AG04450 (cell line): ENCODE data around the gene ATG14. TPM values are rescaled to one million over a fixed set of nuclear protein-coding genes. Genes with fewer than 3 reads are reported as not detected.

ENCODE experiments used
- CTCF ChIA-PET: fragments of 300-600, 350-600 bp; formaldehyde crosslinking; extraction: SDS; loops from one replicate; lab custom pipeline; 2022; ENCODE audit warnings: antibody characterized with exemption, inconsistent platforms; lab: Charles Lee
- POLR2A ChIA-PET: fragments of 350-600 bp; formaldehyde crosslinking; extraction: SDS; loops from one replicate; lab custom pipeline; 2021; ENCODE audit warnings: antibody characterized with exemption, inconsistent platforms; lab: Yijun Ruan, JAX
- DNase-seq: peaks from one replicate; pipeline ENCODE4 v3.0.0-alpha.2; 2011; ENCODE audit warnings: low read depth, low spot score
- H3K27ac ChIP-seq: one replicate; pipeline ENCODE4 v1.5.1; 2012; ENCODE audit warnings: low read depth, low read length, control low read depth
- H3K27me3 ChIP-seq: one replicate; pipeline ENCODE4 v1.6.0; 2012; ENCODE audit warnings: low read length; ENCODE audit not compliant: control insufficient read depth, insufficient read depth
- H3K4me3 ChIP-seq: 2 replicates; pipeline ENCODE4 v1.5.1; 2011; ENCODE audit warnings: mild to moderate bottlenecking, low read depth, low read length, control low read depth
- H3K9me3 ChIP-seq: 2 replicates; pipeline ENCODE4 v1.5.1; 2012; ENCODE audit warnings: low read length; ENCODE audit not compliant: control insufficient read depth, insufficient read depth
- polyA plus RNA-seq: library from polyadenylated mRNA; depleted of rRNA; stranded (reverse); fragments of >200 nt; gene quantifications from 2 replicates; pipeline ENCODE4 v1.2.3, GENCODE V29; 2011
- TF ChIP-seq, protein P1 (sequence below): IDR thresholded peaks from 2 replicates; pipeline ENCODE4 v1.5.1; 2011; ENCODE audit warnings: low read depth, low read length, control low read depth, inconsistent platforms

ATG14 gene
- polyA plus RNA-seq, 1 experiment, result 14.9 TPM

DNA sequence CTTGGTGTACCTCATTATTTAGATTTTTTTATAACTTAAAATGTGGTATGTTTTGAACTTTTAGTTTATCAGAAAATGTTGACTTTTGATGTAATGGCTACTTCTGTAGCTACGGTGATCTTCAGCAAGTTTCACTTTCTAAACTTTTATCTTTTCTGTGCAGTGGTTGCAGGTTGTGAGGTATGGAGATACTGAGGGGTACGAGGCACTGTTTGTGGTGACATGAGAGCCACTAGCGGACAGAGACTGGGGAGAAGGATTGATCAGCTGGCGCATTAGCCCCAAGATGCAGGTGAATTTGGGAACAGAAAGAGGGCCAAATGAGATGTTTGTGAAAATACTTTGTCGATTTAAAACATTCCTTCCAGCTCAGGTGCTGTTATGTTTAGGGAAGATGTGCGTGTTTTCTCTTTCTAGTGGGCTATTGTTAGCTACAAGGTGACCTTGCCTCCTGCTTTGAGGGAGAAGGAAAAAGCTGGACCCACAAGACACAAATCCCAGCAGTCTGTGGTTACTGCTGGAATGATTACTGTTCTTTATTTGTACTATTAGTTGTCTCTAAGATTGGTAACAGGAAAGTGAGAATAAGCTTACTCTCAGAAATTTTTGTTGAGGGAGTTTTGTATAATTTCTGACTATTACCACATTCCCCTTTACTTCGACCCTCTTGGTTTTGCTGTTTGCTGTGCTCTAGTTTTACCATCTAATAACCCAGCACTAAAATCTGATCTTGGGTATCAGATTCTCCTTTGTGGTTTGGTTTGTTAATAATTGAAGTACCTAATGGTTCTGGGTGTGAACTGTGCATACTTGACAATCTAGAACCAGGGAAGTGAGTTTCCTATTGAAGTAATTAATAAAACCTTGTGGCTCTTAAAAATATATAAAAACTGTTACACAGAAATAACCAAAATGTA is 78.7 kb downstream of the ATG14 start:
- H3K27ac ChIP-seq, result no peak overlapping the region

DNA sequence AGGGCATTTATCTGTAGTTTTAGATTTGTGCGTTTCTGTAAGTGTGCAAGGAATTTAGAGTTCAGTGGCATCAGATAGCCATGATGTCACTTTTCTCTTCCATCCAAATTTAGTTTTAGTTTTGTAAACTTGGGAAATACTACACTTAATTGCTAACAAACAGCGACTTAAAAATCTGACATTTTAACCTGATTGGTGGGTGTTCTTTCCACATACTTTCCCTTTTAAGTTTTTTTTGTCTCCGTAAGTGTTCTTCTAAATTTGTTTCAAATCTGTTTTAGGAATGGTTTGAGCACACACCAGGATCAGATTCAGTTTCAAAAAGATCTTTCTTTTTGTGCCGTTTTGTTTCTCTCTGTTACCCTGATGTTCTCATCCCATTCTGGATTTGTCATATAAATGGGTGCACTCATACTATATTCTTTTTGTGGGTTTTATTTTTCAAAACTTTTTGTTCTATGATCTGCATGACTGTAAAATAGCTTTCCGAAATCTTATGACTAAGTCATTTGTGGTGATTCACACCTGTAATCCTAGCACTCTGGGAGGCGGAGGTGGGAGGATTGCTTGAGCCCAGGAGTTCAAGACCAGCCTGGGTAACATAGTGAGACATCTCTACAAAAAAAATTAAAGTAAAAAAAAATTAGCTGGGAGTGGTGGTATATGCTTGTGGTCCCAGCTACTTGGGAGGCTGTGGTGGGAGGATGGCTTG is 81.5 kb downstream of the ATG14 start:
- TF ChIP-seq, protein P1, sequence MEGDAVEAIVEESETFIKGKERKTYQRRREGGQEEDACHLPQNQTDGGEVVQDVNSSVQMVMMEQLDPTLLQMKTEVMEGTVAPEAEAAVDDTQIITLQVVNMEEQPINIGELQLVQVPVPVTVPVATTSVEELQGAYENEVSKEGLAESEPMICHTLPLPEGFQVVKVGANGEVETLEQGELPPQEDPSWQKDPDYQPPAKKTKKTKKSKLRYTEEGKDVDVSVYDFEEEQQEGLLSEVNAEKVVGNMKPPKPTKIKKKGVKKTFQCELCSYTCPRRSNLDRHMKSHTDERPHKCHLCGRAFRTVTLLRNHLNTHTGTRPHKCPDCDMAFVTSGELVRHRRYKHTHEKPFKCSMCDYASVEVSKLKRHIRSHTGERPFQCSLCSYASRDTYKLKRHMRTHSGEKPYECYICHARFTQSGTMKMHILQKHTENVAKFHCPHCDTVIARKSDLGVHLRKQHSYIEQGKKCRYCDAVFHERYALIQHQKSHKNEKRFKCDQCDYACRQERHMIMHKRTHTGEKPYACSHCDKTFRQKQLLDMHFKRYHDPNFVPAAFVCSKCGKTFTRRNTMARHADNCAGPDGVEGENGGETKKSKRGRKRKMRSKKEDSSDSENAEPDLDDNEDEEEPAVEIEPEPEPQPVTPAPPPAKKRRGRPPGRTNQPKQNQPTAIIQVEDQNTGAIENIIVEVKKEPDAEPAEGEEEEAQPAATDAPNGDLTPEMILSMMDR, result no peak
- Histone ChIP-seq H3K27me3 (no peaks in the 10 kb centered on the region), H3K27ac (no peak overlapping the region), H3K4me3 (no peak overlapping the region), H3K9me3 (no peaks in the 10 kb centered on the region)
- no peak for DNase-seq
- ChIA-PET CTCF (interaction anchor here (1.1 to 1.2 kb wide), 2 partner anchors 12 to 24 kb away, joined by 3 read pairs; no protein-coding TSS in a partner anchor), POLR2A (no interaction called here)

More for the DNA sequence above, 78.7 kb downstream of the ATG14 start:
- no peak for DNase-seq
- Histone ChIP-seq H3K4me3 (no peak overlapping the region), H3K27me3 (no peaks in the 10 kb centered on the region), H3K9me3 (no peaks in the 10 kb centered on the region)
- CTCF ChIA-PET, result interaction anchor here (0.6 to 1.2 kb wide), 5 partner anchors 22 to 284 kb away, joined by 3 to 5 read pairs (median 4); partner anchors contain the start of gene FBXO34
- POLR2A ChIA-PET, result no interaction called here
- TF ChIP-seq, protein P1, result no peak

- Histone ChIP-seq H3K27me3 (no peaks in the 10 kb centered on the region), H3K27ac (no peak overlapping the region), H3K4me3 (no peak overlapping the region), H3K9me3 (no peaks in the 10 kb centered on the region)
- DNase-seq, result no peak
- TF ChIP-seq, protein P1, result no peak
- ChIA-PET CTCF (no interaction called here), POLR2A (no interaction called here)
These were observed 83.3 kb downstream of the ATG14 start for GRCh38 chr14:55328317-55328716.

DNA sequence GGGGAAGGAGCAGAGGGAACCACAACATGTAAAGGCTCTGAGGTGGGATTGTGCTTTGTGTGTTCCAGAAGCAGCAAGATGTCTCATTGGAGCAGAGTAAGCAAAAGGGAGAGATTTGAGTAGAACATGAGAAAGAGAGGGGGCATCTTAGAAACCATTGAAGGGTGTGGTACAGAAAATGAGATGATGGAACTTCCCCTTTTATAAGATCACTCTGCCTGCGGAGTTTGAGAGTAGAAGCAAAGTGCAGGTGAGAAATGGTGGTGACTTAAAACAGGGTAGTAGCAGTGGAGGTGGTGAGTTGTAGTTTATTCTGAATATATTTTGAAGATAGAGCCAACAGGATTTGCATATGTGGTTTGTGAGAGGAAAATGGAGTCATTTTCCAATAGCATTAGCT is 84.5 kb downstream of the ATG14 start:
- POLR2A ChIA-PET, result no interaction called here
- H3K27me3 ChIP-seq, result no peaks in the 10 kb centered on the region
- no peak overlapping the region for H3K27ac ChIP-seq
- no peak for DNase-seq
- H3K4me3 ChIP-seq, result no peak overlapping the region
- TF ChIP-seq, protein P1, result no peak
- H3K9me3 ChIP-seq, result no peaks in the 10 kb centered on the region
- CTCF ChIA-PET, result interaction anchor here (1.2 kb wide), 1 partner anchor 57 kb away, joined by 3 read pairs; no protein-coding TSS in a partner anchor
